Neural cell (in vitro differentiated cells): ENCODE measurements around the gene FBXL22. TPM values are rescaled to one million over a fixed set of nuclear protein-coding genes. Genes with fewer than 3 reads are reported as not detected.

Source experiments
- H2AFZ ChIP-seq: fragments of 200-600, 300-800 bp; sonication (generic), shearing (Covaris generic); 2 replicates; pipeline ENCODE4 v1.6.0; 2014; ENCODE audit warnings: low read depth, mild to moderate bottlenecking, antibody characterized with exemption, low read length, moderate library complexity
- H3F3A ChIP-seq: fragments of 200-600 bp; shearing (Covaris generic); 2 replicates; pipeline ENCODE4 v1.6.1; 2016; ENCODE audit warnings: mild to moderate bottlenecking, moderate library complexity, mixed read lengths, antibody characterized with exemption, low read length; ENCODE audit not compliant: insufficient read depth, poor library complexity, severe bottlenecking
- H3K27ac ChIP-seq: fragments of 200-600, 300-800 bp; sonication (generic), shearing (Covaris generic); 2 replicates; pipeline ENCODE4 v1.5.1; 2014; ENCODE audit warnings: mild to moderate bottlenecking, low read length, moderate library complexity
- H3K27me3 ChIP-seq: fragments of 300-800, 200-600 bp; sonication (generic), shearing (Covaris generic); 2 replicates; pipeline ENCODE4 v1.6.0; 2014; ENCODE audit warnings: mild to moderate bottlenecking, low read depth, low read length, moderate library complexity; ENCODE audit not compliant: insufficient read depth
- H3K36me3 ChIP-seq: fragments of 300-800, 200-600 bp; sonication (generic), shearing (Covaris generic); 2 replicates; pipeline ENCODE4 v1.5.1; 2014; ENCODE audit warnings: mild to moderate bottlenecking, antibody characterized with exemption, low read length, moderate library complexity; ENCODE audit not compliant: insufficient read depth
- H3K4me2 ChIP-seq: fragments of 300-800, 200-600 bp; sonication (generic), shearing (Covaris generic); 2 replicates; pipeline ENCODE4 v1.6.0; 2014; ENCODE audit warnings: mild to moderate bottlenecking, low read length
- H3K4me3 ChIP-seq: fragments of 300-800, 200-600 bp; sonication (generic), shearing (Covaris generic); 2 replicates; pipeline ENCODE4 v1.5.1; 2014; ENCODE audit warnings: mild to moderate bottlenecking, low read length, moderate library complexity
- H3K79me2 ChIP-seq: fragments of 200-600 bp; shearing (Covaris generic); replicated peaks from 2 replicates; pipeline ENCODE4 v1.6.0; 2014; ENCODE audit warnings: mild to moderate bottlenecking, low read length, moderate library complexity; ENCODE audit not compliant: insufficient read depth
- H3K9ac ChIP-seq: fragments of 300-800, 200-600 bp; sonication (generic), shearing (Covaris generic); 2 replicates; pipeline ENCODE4 v1.6.1; 2016; ENCODE audit warnings: mild to moderate bottlenecking, low read length, mixed read lengths
- H3K9me2 ChIP-seq: fragments of 200-600 bp; shearing (Covaris generic); 2 replicates; pipeline ENCODE4 v1.6.1; 2016; ENCODE audit warnings: mild to moderate bottlenecking, low read length, mixed read lengths; ENCODE audit not compliant: insufficient read depth
- H3K9me3 ChIP-seq: fragments of 200-600, 300-800 bp; sonication (generic), shearing (Covaris generic); 2 replicates; pipeline ENCODE4 v1.6.1; 2016; ENCODE audit warnings: mild to moderate bottlenecking, mixed run types, low read length, moderate library complexity, mixed read lengths
- H4K20me1 ChIP-seq: fragments of 200-600 bp; shearing (Covaris generic); 2 replicates; pipeline ENCODE4 v1.6.1; 2016; ENCODE audit warnings: mild to moderate bottlenecking, mixed run types; ENCODE audit not compliant: insufficient read depth
- CTCF ChIP-seq: fragments of 450-650 bp; IDR thresholded peaks from 2 replicates; pipeline ENCODE4 v1.5.1; 2014; ENCODE audit warnings: antibody characterized with exemption, mild to moderate bottlenecking, moderate library complexity; ENCODE audit not compliant: poor library complexity, severe bottlenecking
- EP300 ChIP-seq: fragments of 450-650 bp; conservative IDR thresholded peaks from 2 replicates; pipeline ENCODE4 v1.6.1; 2014; ENCODE audit warnings: antibody characterized with exemption, mild to moderate bottlenecking, moderate library complexity; ENCODE audit not compliant: poor library complexity, severe bottlenecking
- EZH2 ChIP-seq: fragments of 200-600, 300-800 bp; shearing (Covaris generic), sonication (generic); IDR thresholded peaks from 2 replicates; pipeline ENCODE4 v1.6.1; 2014; ENCODE audit warnings: antibody characterized with exemption, low read length, borderline replicate concordance, mild to moderate bottlenecking; ENCODE audit not compliant: insufficient read depth, poor library complexity, severe bottlenecking
- MXI1 ChIP-seq: fragments of 450-650 bp; conservative IDR thresholded peaks from 2 replicates; pipeline ENCODE4 v1.6.1; 2014; ENCODE audit warnings: antibody characterized with exemption, mild to moderate bottlenecking; ENCODE audit not compliant: poor library complexity, severe bottlenecking
- POLR2AphosphoS5 ChIP-seq: IDR thresholded peaks from 2 replicates; pipeline ENCODE4 v1.6.1; 2012
- RAD21 ChIP-seq: fragments of 450-650 bp; conservative IDR thresholded peaks from 2 replicates; pipeline ENCODE4 v1.6.1; 2014; ENCODE audit warnings: antibody characterized with exemption, mild to moderate bottlenecking, moderate library complexity
- REST ChIP-seq: IDR thresholded peaks from 2 replicates; pipeline ENCODE4 v1.6.1; 2012; ENCODE audit warnings: borderline replicate concordance
- SMC3 ChIP-seq: fragments of 450-650 bp; conservative IDR thresholded peaks from 2 replicates; pipeline ENCODE4 v1.6.1; 2014; ENCODE audit warnings: antibody characterized with exemption, mild to moderate bottlenecking, moderate library complexity; ENCODE audit not compliant: poor library complexity
- TAF1 ChIP-seq: IDR thresholded peaks from 2 replicates; pipeline ENCODE4 v1.6.1; 2012; ENCODE audit warnings: low read depth
- polyA plus RNA-seq: library from polyadenylated mRNA; depleted of rRNA; stranded (reverse); fragments of >200 nt; gene quantifications from 2 replicates; pipeline ENCODE4 v1.2.3, GENCODE V29; 2014

Gene FBXL22
- polyA plus RNA-seq, 1 donor from 2014 or later, result 0.41 TPM

GRCh38 chr15:63559753-63560152, 37.4 kb upstream of the FBXL22 start:
- Histone ChIP-seq H3K9me3 (no peaks in the 10 kb centered on the region), H3K27me3 (no peaks in the 10 kb centered on the region), H2AFZ (no peak overlapping the region), H3K4me2 (no peak overlapping the region), H3F3A (no peaks in the 10 kb centered on the region), H3K9me2 (no peaks in the 10 kb centered on the region), H3K36me3 (peaks cover 20% of the 10 kb centered on the region), H3K27ac (no peak overlapping the region), H4K20me1 (no peaks in the 10 kb centered on the region), H3K79me2 (peaks cover 13% of the 10 kb centered on the region), H3K9ac (no peak overlapping the region), H3K4me3 (no peak overlapping the region)
- TF ChIP-seq RAD21 (no peak), SMC3 (no peak), CTCF (no peak), REST (no peak), POLR2AphosphoS5 (no peak), MXI1 (no peak), TAF1 (no peak), EP300 (no peak), EZH2 (no peak)

- Histone ChIP-seq H3K9me3 (no peaks in the 10 kb centered on the region), H3K27ac (no peak overlapping the region), H3K4me3 (no peak overlapping the region), H3K36me3 (peaks cover 15% of the 10 kb centered on the region), H4K20me1 (no peaks in the 10 kb centered on the region), H3K9ac (no peak overlapping the region), H3F3A (no peaks in the 10 kb centered on the region), H2AFZ (no peak overlapping the region), H3K27me3 (no peaks in the 10 kb centered on the region), H3K79me2 (peaks cover 6% of the 10 kb centered on the region), H3K4me2 (no peak overlapping the region), H3K9me2 (no peaks in the 10 kb centered on the region)
- TF ChIP-seq TAF1, result no peak
- no peak for TF ChIP-seq RAD21
- TF ChIP-seq REST, result no peak
- TF ChIP-seq SMC3, result no peak
- no peak for TF ChIP-seq EP300
- TF ChIP-seq MXI1, result no peak
- TF ChIP-seq EZH2, result no peak
- TF ChIP-seq POLR2AphosphoS5, result no peak
- TF ChIP-seq CTCF, result no peak
These were observed 36.3 kb upstream of the FBXL22 start for GRCh38 chr15:63560741-63561448.
